Stimulated activated CD8-positive, alpha-beta memory T cell treated with anti-CD3 and anti-CD28 coated beads, Interleukin-12 subunit alpha, Interleukin-12 subunit beta, amount 100 ng/mL, for 24 hours (primary cell): ENCODE results near the gene CLEC2A.
"Not testable (repeated sequence)": the region's sequence is repeated elsewhere in the genome, so short reads cannot be mapped to it uniquely, and the experiment has no call there.

Source experiments
- DNase-seq: peaks from one replicate; pipeline ENCODE4 v3.0.0-alpha.2; 2020; ENCODE audit errors: extremely low read depth

CLEC2A gene

GRCh38 chr12:9932270-9932669 lies at the start of gene CLEC2A:
Gene CLEC2A (minus strand): TSS chr12:9932370. CDS start chr12:9932329, 41 bp downstream.
- DNase-seq = no peak

GRCh38 chr12:9980126-9980525 lies 48.0 kb upstream of the CLEC2A start:
- DNase-seq = no peak

- DNase-seq = no peak
These were observed 45.7 kb upstream of the CLEC2A start for GRCh38 chr12:9977916-9978315.

- DNase-seq = not testable (repeated sequence)
These were observed 44.5 kb upstream of the CLEC2A start for GRCh38 chr12:9976626-9977025.

GRCh38 chr12:9975614-9976013 lies 43.4 kb upstream of the CLEC2A start:
- DNase-seq = no peak

- DNase-seq = not testable (repeated sequence)
These were observed 42.6 kb upstream of the CLEC2A start for GRCh38 chr12:9974731-9975130.

GRCh38 chr12:9973949-9974348 lies 41.8 kb upstream of the CLEC2A start:
- DNase-seq = no peak

GRCh38 chr12:9971181-9971580 lies 39.0 kb upstream of the CLEC2A start, which contains the start of gene CLEC12A:
Gene CLEC12A (plus strand): TSS chr12:9971409. CDS start chr12:9971597, 188 bp downstream.
- no peak for DNase-seq

- no peak for DNase-seq
These were observed 37.5 kb upstream of the CLEC2A start for GRCh38 chr12:9969673-9970072.

- DNase-seq = no peak
These were observed 29.7 kb upstream of the CLEC2A start for GRCh38 chr12:9961901-9962300.

- no peak for DNase-seq
These were observed 28.9 kb upstream of the CLEC2A start for GRCh38 chr12:9961106-9961505.

GRCh38 chr12:9960590-9960989 lies 28.4 kb upstream of the CLEC2A start:
- DNase-seq = no peak

- DNase-seq = no peak
These were observed 25.7 kb upstream of the CLEC2A start for GRCh38 chr12:9957834-9958233.

- DNase-seq = not testable (repeated sequence)
These were observed 21.0 kb upstream of the CLEC2A start for GRCh38 chr12:9952954-9953729.

- DNase-seq = no peak
These were observed 19.0 kb upstream of the CLEC2A start for GRCh38 chr12:9951026-9951675.

- DNase-seq = no peak
These were observed 16.6 kb upstream of the CLEC2A start for GRCh38 chr12:9948606-9949296.

- no peak for DNase-seq
These were observed 15.5 kb upstream of the CLEC2A start for GRCh38 chr12:9947674-9948073.

GRCh38 chr12:9944391-9944790 lies 12.2 kb upstream of the CLEC2A start:
- no peak for DNase-seq

GRCh38 chr12:9943240-9943639 lies 11.1 kb upstream of the CLEC2A start:
- no peak for DNase-seq

GRCh38 chr12:9941838-9942237 lies 9.7 kb upstream of the CLEC2A start:
- DNase-seq = no peak

- DNase-seq = no peak
These were observed 8.2 kb upstream of the CLEC2A start for GRCh38 chr12:9940375-9940774.

- DNase-seq = no peak
These were observed 4.4 kb upstream of the CLEC2A start for GRCh38 chr12:9936591-9936990.

GRCh38 chr12:9935026-9935425 lies 2.9 kb upstream of the CLEC2A start:
- DNase-seq = no peak
